SK-N-SH treated with all-trans-retinoic acid at 6 μM for 48 hours (cell line): ENCODE data around the gene GAS2.

ENCODE experiments used
- ARNTL ChIP-seq: fragments of 450-650 bp; formaldehyde crosslinking; IDR thresholded peaks from 2 replicates; pipeline ENCODE4 v1.5.0; 2020; ENCODE audit warnings: low read depth, mild to moderate bottlenecking, moderate library complexity, borderline replicate concordance
- CREB5 ChIP-seq: fragments of 250-450 bp; sonication (Bioruptor Pico); IDR thresholded peaks from 2 replicates; pipeline ENCODE4 v1.5.1; 2020; ENCODE audit warnings: low read depth, mild to moderate bottlenecking, moderate library complexity
- CSRNP3 ChIP-seq: fragments of 250-450 bp; sonication (Bioruptor Pico); IDR thresholded peaks from 2 replicates; pipeline ENCODE4 v1.5.1; 2021; ENCODE audit warnings: mild to moderate bottlenecking, moderate library complexity
- ESRRG ChIP-seq: fragments of 250-450 bp; sonication (Bioruptor Pico); IDR thresholded peaks from 2 replicates; pipeline ENCODE4 v1.6.1; 2021; ENCODE audit warnings: mild to moderate bottlenecking
- PATZ1 ChIP-seq: fragments of 250-450 bp; sonication (Bioruptor Pico); IDR thresholded peaks from 2 replicates; pipeline ENCODE4 v1.8.0; 2020; ENCODE audit warnings: mild to moderate bottlenecking, moderate library complexity, borderline replicate concordance
- PPARA ChIP-seq: fragments of 250-450 bp; sonication (Bioruptor Pico); IDR thresholded peaks from 2 replicates; pipeline ENCODE4 v1.5.0; 2020; ENCODE audit warnings: mild to moderate bottlenecking, borderline replicate concordance
- RARB ChIP-seq: fragments of 250-450 bp; sonication (Bioruptor Pico); IDR thresholded peaks from 2 replicates; pipeline ENCODE4 v1.8.0; 2021; ENCODE audit warnings: mild to moderate bottlenecking, moderate library complexity
- SNAI2 ChIP-seq: fragments of 250-450 bp; sonication (Bioruptor Pico); IDR thresholded peaks from 2 replicates; pipeline ENCODE4 v1.5.0; 2020; ENCODE audit warnings: mild to moderate bottlenecking, moderate library complexity
- ZFP3 ChIP-seq: fragments of 250-450 bp; sonication (Bioruptor Pico); IDR thresholded peaks from 2 replicates; pipeline ENCODE4 v1.5.0; 2020; ENCODE audit warnings: mild to moderate bottlenecking, moderate library complexity
- ZFP30 ChIP-seq: fragments of 450-650 bp; formaldehyde crosslinking; IDR thresholded peaks from 2 replicates; pipeline ENCODE4 v1.5.0; 2022; ENCODE audit warnings: mild to moderate bottlenecking, moderate library complexity
- ZNF565 ChIP-seq: fragments of 450-650 bp; formaldehyde crosslinking; conservative IDR thresholded peaks from 2 replicates; pipeline ENCODE4 v1.5.0; 2020; ENCODE audit warnings: low read depth, mild to moderate bottlenecking, moderate library complexity

GRCh38 chr11:22617868-22618267 is 48.5 kb upstream of the GAS2 start:
- TF ChIP-seq ZNF565 (CRISPR knock-in tag) (no peak), PATZ1 (no peak), ESRRG (no peak), ZFP30 (CRISPR knock-in tag) (no peak), CREB5 (no peak), CSRNP3 (CRISPR knock-in tag) (no peak), ZFP3 (no peak), ARNTL (no peak), SNAI2 (CRISPR knock-in tag) (no peak), PPARA (CRISPR knock-in tag) (no peak), RARB (CRISPR knock-in tag) (no peak)
